HCT116 (cell line): ENCODE measurements around the gene PGLYRP4.

Source experiments
- POLR2AphosphoS5 ChIP-seq: IDR thresholded peaks from 2 replicates; pipeline ENCODE4 v1.6.1; 2011; ENCODE audit warnings: mild to moderate bottlenecking, low read depth, low read length, moderate library complexity
- SRF ChIP-seq: IDR thresholded peaks from 2 replicates; pipeline ENCODE4 v1.6.1; 2012; ENCODE audit warnings: low read depth
- TF ChIP-seq, protein P1 (sequence below), 3 experiments: fragments of 200-600 bp in 1 of 3; sonication (generic) in 1 of 3; IDR thresholded peaks in 2 of 3; conservative IDR thresholded peaks in 1 of 3; 2 replicates each; pipeline ENCODE4 v1.5.1; 2012 to 2017; ENCODE audit warnings: low read depth in 2 of 3, low read length in 2 of 3, antibody characterized with exemption in 1 of 3, borderline replicate concordance in 1 of 3, control low read depth in 1 of 3, mild to moderate bottlenecking in 1 of 3, mixed read lengths in 1 of 3, mixed run types in 1 of 3, moderate library complexity in 1 of 3; ENCODE audit not compliant: insufficient read depth in 1 of 3

DNA sequence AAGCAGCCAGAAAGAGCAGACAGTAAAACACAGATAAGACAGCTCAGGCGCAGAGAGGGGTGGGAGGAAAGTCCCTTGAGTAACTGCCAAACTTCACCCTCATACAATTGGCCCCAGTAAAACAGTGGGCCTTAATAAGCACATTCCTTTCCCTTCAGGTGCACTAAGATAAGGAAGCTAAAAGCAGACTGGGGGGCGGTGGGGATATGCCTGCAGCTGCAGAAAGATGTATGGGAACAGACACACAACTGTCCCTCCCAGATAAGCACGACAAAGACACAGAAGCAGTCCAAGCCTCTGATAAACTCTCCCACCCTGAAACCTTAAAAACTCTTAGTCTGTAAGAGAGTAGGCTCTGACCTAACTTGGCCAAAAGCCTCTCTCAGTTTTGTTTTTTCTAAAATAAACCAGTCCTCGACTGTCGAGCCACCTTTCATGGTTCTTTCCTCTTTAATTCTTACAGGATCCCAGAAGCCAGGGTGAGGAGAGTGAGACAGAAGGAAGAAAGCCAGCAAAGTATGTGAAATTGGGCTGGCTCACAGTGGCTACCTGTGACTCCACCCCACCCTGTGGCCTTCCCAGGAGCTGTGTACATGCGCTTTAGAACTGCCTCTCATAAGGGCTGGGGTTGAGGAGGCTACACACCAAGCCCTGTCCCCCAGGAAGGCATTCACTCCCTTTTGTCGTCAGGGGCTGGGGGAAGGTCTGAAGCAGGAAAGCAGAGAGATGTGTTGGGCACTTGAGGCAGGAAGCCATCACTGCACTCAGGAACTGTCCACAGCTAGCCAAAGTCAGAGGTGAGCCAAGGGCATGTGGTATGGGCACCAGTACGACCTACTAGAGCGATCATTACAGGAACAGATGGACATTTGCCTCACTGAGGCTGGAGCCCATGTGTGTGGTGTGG, 4.6 kb downstream of the PGLYRP4 start:
- TF ChIP-seq SRF (no peak), POLR2AphosphoS5 (no peak)
- TF ChIP-seq, protein P1, sequence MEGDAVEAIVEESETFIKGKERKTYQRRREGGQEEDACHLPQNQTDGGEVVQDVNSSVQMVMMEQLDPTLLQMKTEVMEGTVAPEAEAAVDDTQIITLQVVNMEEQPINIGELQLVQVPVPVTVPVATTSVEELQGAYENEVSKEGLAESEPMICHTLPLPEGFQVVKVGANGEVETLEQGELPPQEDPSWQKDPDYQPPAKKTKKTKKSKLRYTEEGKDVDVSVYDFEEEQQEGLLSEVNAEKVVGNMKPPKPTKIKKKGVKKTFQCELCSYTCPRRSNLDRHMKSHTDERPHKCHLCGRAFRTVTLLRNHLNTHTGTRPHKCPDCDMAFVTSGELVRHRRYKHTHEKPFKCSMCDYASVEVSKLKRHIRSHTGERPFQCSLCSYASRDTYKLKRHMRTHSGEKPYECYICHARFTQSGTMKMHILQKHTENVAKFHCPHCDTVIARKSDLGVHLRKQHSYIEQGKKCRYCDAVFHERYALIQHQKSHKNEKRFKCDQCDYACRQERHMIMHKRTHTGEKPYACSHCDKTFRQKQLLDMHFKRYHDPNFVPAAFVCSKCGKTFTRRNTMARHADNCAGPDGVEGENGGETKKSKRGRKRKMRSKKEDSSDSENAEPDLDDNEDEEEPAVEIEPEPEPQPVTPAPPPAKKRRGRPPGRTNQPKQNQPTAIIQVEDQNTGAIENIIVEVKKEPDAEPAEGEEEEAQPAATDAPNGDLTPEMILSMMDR (IDR thresholded peaks at IDR 0.05 in 2 of 3, conservative IDR thresholded peaks at IDR 0.05 in 1 of 3; ENCODE audit: borderline replicate concordance in 1 of 3, insufficient read depth in 1 of 3, low read depth in 2 of 3, low read length in 2 of 3) = no peak
